Subcutaneous abdominal adipose tissue (tissue), 5 donors: ENCODE measurements around the gene WBP11.

Experiments used
- H3K27ac ChIP-seq: one replicate; pipeline ENCODE4 v1.7.0; 2013; ENCODE audit warnings: low read depth, mild to moderate bottlenecking, inconsistent platforms, low read length, moderate library complexity
- H3K27me3 ChIP-seq, 5 donors: one replicate each; pipeline ENCODE4 v1.7.0; 2013; ENCODE audit warnings: low read length in 5 of 5, inconsistent platforms in 1 of 5; ENCODE audit not compliant: control insufficient read depth in 5 of 5, insufficient read depth in 4 of 5
- H3K36me3 ChIP-seq, 5 donors: one replicate each; pipeline ENCODE4 v1.7.0; 2013; ENCODE audit warnings: low read length in 5 of 5; ENCODE audit not compliant: control insufficient read depth in 5 of 5, insufficient read depth in 5 of 5
- H3K4me1 ChIP-seq, 5 donors: one replicate each; pipeline ENCODE4 v1.7.0; 2013; ENCODE audit warnings: low read length in 5 of 5, mild to moderate bottlenecking in 3 of 5, moderate library complexity in 1 of 5; ENCODE audit not compliant: control insufficient read depth in 5 of 5, insufficient read depth in 5 of 5
- H3K4me3 ChIP-seq, 5 donors: one replicate each; pipeline ENCODE4 v1.7.0; 2013; ENCODE audit warnings: low read length in 5 of 5, low read depth in 1 of 5
- H3K9ac ChIP-seq, 5 donors: one replicate each; pipeline ENCODE4 v1.7.0; 2013; ENCODE audit warnings: low read length in 5 of 5, mild to moderate bottlenecking in 4 of 5, moderate library complexity in 3 of 5
- H3K9me3 ChIP-seq, 5 donors: one replicate each; pipeline ENCODE4 v1.7.0; 2013; ENCODE audit warnings: low read length in 5 of 5; ENCODE audit not compliant: control insufficient read depth in 5 of 5
- donor health status: healthy.
- donor health status: healthy.
- donor health status: healthy.
- donor health status: healthy.
- donor health status: healthy.

WBP11 gene

GRCh38 chr12:14774906-14775635 lies 28.2 kb downstream of the WBP11 start:
- Histone ChIP-seq H3K4me1 (peaks cover 0 to 50% (median 30%) of the 10 kb centered on the region in 5 donors), H3K27ac (peak overlapping the region; percentile 99), H3K36me3 (no peaks in the 10 kb centered on the region), H3K4me3 (peak overlapping the region; percentile 83 to 98 (median 94)), H3K9ac (peak overlapping the region; percentile 95 to 99 (median 96)), H3K27me3 (no peaks in the 10 kb centered on the region), H3K9me3 (no peaks in the 10 kb centered on the region)

GRCh38 chr12:14774074-14774905 lies 29.0 kb downstream of the WBP11 start:
- peak overlapping the region; percentile 95 to 99 (median 96) for H3K9ac ChIP-seq
- no peaks in the 10 kb centered on the region for H3K9me3 ChIP-seq
- no peaks in the 10 kb centered on the region for H3K36me3 ChIP-seq
- peaks cover 0 to 58% (median 35%) of the 10 kb centered on the region in 5 donors for H3K4me1 ChIP-seq
- H3K27me3 ChIP-seq: no peaks in the 10 kb centered on the region
- H3K27ac ChIP-seq: peak overlapping the region; percentile 99
- peak overlapping the region; percentile 79 to 98 (median 94) for H3K4me3 ChIP-seq

- H3K4me1 ChIP-seq: peaks cover 0 to 64% (median 42%) of the 10 kb centered on the region in 5 donors
- peak overlapping the region in 3 of 5 donors; percentile 3 to 99 (median 96) for H3K9ac ChIP-seq
- H3K9me3 ChIP-seq: no peaks in the 10 kb centered on the region
- H3K36me3 ChIP-seq: no peaks in the 10 kb centered on the region
- H3K27ac ChIP-seq: peak overlapping the region; percentile 99
- H3K27me3 ChIP-seq: no peaks in the 10 kb centered on the region
- H3K4me3 ChIP-seq: peak overlapping the region; percentile 79 to 98 (median 94)
These were observed 29.6 kb downstream of the WBP11 start for GRCh38 chr12:14773685-14774073.

- Histone ChIP-seq H3K27ac (no peak overlapping the region), H3K4me1 (peaks cover 0 to 65% (median 42%) of the 10 kb centered on the region in 5 donors), H3K36me3 (no peaks in the 10 kb centered on the region), H3K27me3 (no peaks in the 10 kb centered on the region), H3K4me3 (no peak overlapping the region), H3K9ac (no peak overlapping the region), H3K9me3 (no peaks in the 10 kb centered on the region)
These were observed 30.3 kb downstream of the WBP11 start for GRCh38 chr12:14772946-14773345.

GRCh38 chr12:14771651-14772137 lies 31.6 kb downstream of the WBP11 start:
- Histone ChIP-seq H3K9me3 (peaks cover 0 to under 1% (median 0%) of the 10 kb centered on the region in 5 donors), H3K36me3 (no peaks in the 10 kb centered on the region), H3K4me1 (peaks cover 0 to 56% (median 32%) of the 10 kb centered on the region in 5 donors), H3K9ac (no peak overlapping the region), H3K4me3 (peak overlapping the region in 1 of 5 donors; percentile 96), H3K27ac (peak overlapping the region; percentile 95), H3K27me3 (no peaks in the 10 kb centered on the region)

- Histone ChIP-seq H3K9me3 (peaks cover 0 to 7% (median 3%) of the 10 kb centered on the region in 5 donors), H3K4me1 (peaks cover 0 to 47% (median 23%) of the 10 kb centered on the region in 5 donors), H3K27me3 (no peaks in the 10 kb centered on the region), H3K4me3 (peak overlapping the region; percentile 89 to 98 (median 96)), H3K36me3 (no peaks in the 10 kb centered on the region), H3K27ac (peak overlapping the region; percentile 95), H3K9ac (peak overlapping the region; percentile 79 to 93 (median 90))
These were observed 32.5 kb downstream of the WBP11 start for GRCh38 chr12:14770496-14771461.

GRCh38 chr12:14769969-14770495 lies 33.2 kb downstream of the WBP11 start:
- Histone ChIP-seq H3K36me3 (no peaks in the 10 kb centered on the region), H3K9ac (peak overlapping the region; percentile 79 to 93 (median 90)), H3K27me3 (no peaks in the 10 kb centered on the region), H3K27ac (peak overlapping the region; percentile 95), H3K4me1 (peaks cover 0 to 40% (median 22%) of the 10 kb centered on the region in 5 donors), H3K9me3 (peaks cover 0 to 11% (median 3%) of the 10 kb centered on the region in 5 donors), H3K4me3 (peak overlapping the region; percentile 89 to 98 (median 96))

GRCh38 chr12:14769466-14769968 lies 33.8 kb downstream of the WBP11 start:
- Histone ChIP-seq H3K9me3 (peaks cover 0 to 11% (median 3%) of the 10 kb centered on the region in 5 donors), H3K27me3 (no peaks in the 10 kb centered on the region), H3K4me1 (peaks cover 0 to 35% (median 22%) of the 10 kb centered on the region in 5 donors), H3K36me3 (no peaks in the 10 kb centered on the region), H3K27ac (peak overlapping the region; percentile 95), H3K9ac (peak overlapping the region; percentile 73 to 93 (median 82)), H3K4me3 (peak overlapping the region; percentile 89 to 98 (median 96))
